HS-5 (cell line): Measurements from ENCODE around the gene ZCCHC4.
A peak's percentile ranks its signal among the peaks of the same experiment; 100 is the strongest.
"Not testable (repeated sequence)": the region's sequence is repeated elsewhere in the genome, so short reads cannot be mapped to it uniquely, and the experiment has no call there.

Experiments
- DNase-seq: peaks from one replicate; pipeline ENCODE4 v3.0.0-alpha.2; 2012; ENCODE audit warnings: low read depth

The ZCCHC4 gene

GRCh38 chr4:25320773-25321172 lies 8.2 kb downstream of the ZCCHC4 start:
- peak; percentile 52 for DNase-seq

GRCh38 chr4:25321703-25322102 lies 9.1 kb downstream of the ZCCHC4 start:
- no peak for DNase-seq

GRCh38 chr4:25328463-25328862 lies 15.9 kb downstream of the ZCCHC4 start:
- not testable (repeated sequence) for DNase-seq

- DNase-seq = no peak
Measured at GRCh38 chr4:25330335-25330734, 17.8 kb downstream of the ZCCHC4 start.

- DNase-seq = no peak
Measured at GRCh38 chr4:25330905-25331808, 18.6 kb downstream of the ZCCHC4 start.

- DNase-seq = no peak
Measured at GRCh38 chr4:25343671-25344070, 31.1 kb downstream of the ZCCHC4 start.

GRCh38 chr4:25345744-25346143 lies 33.2 kb downstream of the ZCCHC4 start:
- no peak for DNase-seq

GRCh38 chr4:25346913-25347312 lies 34.3 kb downstream of the ZCCHC4 start:
- no peak for DNase-seq

GRCh38 chr4:25347473-25347872 lies 34.9 kb downstream of the ZCCHC4 start:
- DNase-seq = no peak

GRCh38 chr4:25347971-25348370 lies 35.4 kb downstream of the ZCCHC4 start:
- no peak for DNase-seq

- no peak for DNase-seq
Measured at GRCh38 chr4:25350561-25350960, 38.0 kb downstream of the ZCCHC4 start.

- DNase-seq = peak; percentile 49
Measured at GRCh38 chr4:25351777-25352416, 39.3 kb downstream of the ZCCHC4 start.

GRCh38 chr4:25356068-25356467 lies 43.5 kb downstream of the ZCCHC4 start:
- DNase-seq = no peak

GRCh38 chr4:25358515-25359275 lies 46.1 kb downstream of the ZCCHC4 start:
- DNase-seq = no peak

GRCh38 chr4:25361253-25361652 lies 48.7 kb downstream of the ZCCHC4 start:
- no peak for DNase-seq

GRCh38 chr4:25367004-25367621 lies 54.5 kb downstream of the ZCCHC4 start:
- no peak for DNase-seq

- DNase-seq = no peak
Measured at GRCh38 chr4:25367877-25368276, 55.3 kb downstream of the ZCCHC4 start.

- no peak for DNase-seq
Measured at GRCh38 chr4:25368315-25368714, 55.7 kb downstream of the ZCCHC4 start.

GRCh38 chr4:25370242-25370641 lies 57.7 kb downstream of the ZCCHC4 start:
- DNase-seq = no peak

- not testable (repeated sequence) for DNase-seq
Measured at GRCh38 chr4:25372549-25372948, 60.0 kb downstream of the ZCCHC4 start.

GRCh38 chr4:25376754-25377571 lies 64.4 kb downstream of the ZCCHC4 start, which contains the start of gene ANAPC4:
ANAPC4 (plus strand) TSS chr4:25377263; CDS start chr4:25377428, 165 bp downstream.
- DNase-seq = peak; percentile 50
